ENCODE measurements around the gene CAMTA1. TPM values are rescaled to one million over a fixed set of nuclear protein-coding genes. Genes with fewer than 3 reads are reported as not detected.

Gene CAMTA1
- total RNA-seq, 1 donor from 2014 or later: 77.6 TPM

GRCh38 chr1:7587108-7587772 is 802.0 kb downstream of the CAMTA1 start:
- H3K4me1 ChIP-seq (ENCODE audit: insufficient read depth, low read length): no peaks in the 10 kb centered on the region
- DNase-seq (ENCODE audit: low read depth): no peak
- no peak overlapping the region for H2AFZ ChIP-seq (ENCODE audit: low read depth, low read length)
- no peak overlapping the region for H3K9ac ChIP-seq (ENCODE audit: low read length)
- H3K4me1 Mint-ChIP-seq (ENCODE audit: low read depth, unreplicated experiment): peaks cover 6% of the 10 kb centered on the region
- H3K27ac ChIP-seq (ENCODE audit: low read depth, low read length): no peak overlapping the region
- no peak for FAIRE-seq
- H3K9me3 Mint-ChIP-seq (ENCODE audit: unreplicated experiment): peaks cover 2% of the 10 kb centered on the region
- no peak for TF ChIP-seq EZH2 (IDR thresholded peaks at IDR 0.05; ENCODE audit: insufficient read depth, low read length)
- no peak for TF ChIP-seq CTCF (IDR thresholded peaks at IDR 0.05; ENCODE audit: insufficient read depth, low read depth, low read length)
- H3K79me2 ChIP-seq (ENCODE audit: insufficient read depth, low read length): no peaks in the 10 kb centered on the region
- H4K20me1 ChIP-seq (ENCODE audit: insufficient read depth, low read length): no peaks in the 10 kb centered on the region
- H3K27me3 Mint-ChIP-seq (ENCODE audit: low read depth, unreplicated experiment): peaks cover 31% of the 10 kb centered on the region
- H3K9me3 ChIP-seq (ENCODE audit: insufficient read depth, low read depth, low read length): no peaks in the 10 kb centered on the region
- H3K27ac Mint-ChIP-seq (ENCODE audit: unreplicated experiment): no peak overlapping the region
- H3K4me3 Mint-ChIP-seq (ENCODE audit: unreplicated experiment): no peak overlapping the region
- no peaks in the 10 kb centered on the region for H3K27me3 ChIP-seq (ENCODE audit: insufficient read depth, low read length)
- H3K4me2 ChIP-seq (ENCODE audit: low read length): no peak overlapping the region
- no peaks in the 10 kb centered on the region for H3K36me3 ChIP-seq (ENCODE audit: insufficient read depth, low read length)
- no peak overlapping the region for H3K4me3 ChIP-seq (ENCODE audit: insufficient read depth, low read depth, low read length)
- H3K36me3 Mint-ChIP-seq (ENCODE audit: low read depth, unreplicated experiment): no peaks in the 10 kb centered on the region

DNA sequence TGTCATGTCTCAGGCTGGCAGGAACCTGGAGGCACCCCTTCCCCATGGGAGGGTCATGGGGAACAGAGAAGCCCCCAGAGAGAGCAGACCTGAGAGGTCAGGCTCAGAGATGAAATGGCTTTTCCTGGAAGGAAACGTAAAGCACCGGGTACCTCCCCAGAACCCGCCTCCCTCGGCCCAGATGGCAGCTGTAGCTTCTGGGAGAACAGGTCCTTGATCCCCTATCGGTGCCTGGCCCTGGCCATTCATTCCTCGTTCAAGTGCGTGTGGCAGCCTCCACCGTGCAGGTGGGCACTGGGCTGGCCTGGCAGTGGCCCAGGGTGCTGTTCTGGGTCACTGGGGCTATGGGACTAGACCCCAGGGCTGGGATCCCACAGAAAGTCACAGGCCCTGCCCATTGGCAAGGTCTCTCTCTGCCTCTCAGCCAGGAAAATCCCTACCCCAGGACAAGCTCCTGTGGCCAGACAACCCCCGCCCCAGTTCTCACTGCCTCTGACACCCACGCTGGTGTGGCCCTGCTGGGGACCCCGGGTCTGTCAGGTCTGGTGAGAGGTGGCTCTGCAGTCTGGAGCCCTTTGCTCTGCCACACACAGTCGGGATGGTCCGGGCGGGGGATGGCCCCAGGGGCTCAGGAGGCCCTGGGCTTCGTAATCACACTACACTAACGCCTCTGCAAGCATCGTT is 802.7 kb downstream of the CAMTA1 start:
- Histone ChIP-seq H3K9ac (ENCODE audit: low read length) (no peak overlapping the region), H3K79me2 (ENCODE audit: insufficient read depth, low read length) (no peaks in the 10 kb centered on the region), H4K20me1 (ENCODE audit: insufficient read depth, low read length) (no peaks in the 10 kb centered on the region), H3K9me3 (ENCODE audit: insufficient read depth, low read depth, low read length) (no peaks in the 10 kb centered on the region), H3K4me3 (ENCODE audit: insufficient read depth, low read depth, low read length) (no peak overlapping the region), H3K4me2 (ENCODE audit: low read length) (no peak overlapping the region), H3K4me1 (ENCODE audit: insufficient read depth, low read length) (no peaks in the 10 kb centered on the region), H2AFZ (ENCODE audit: low read depth, low read length) (no peak overlapping the region), H3K27me3 (ENCODE audit: insufficient read depth, low read length) (no peaks in the 10 kb centered on the region), H3K27ac (ENCODE audit: low read depth, low read length) (no peak overlapping the region), H3K36me3 (ENCODE audit: insufficient read depth, low read length) (no peaks in the 10 kb centered on the region)
- H3K27me3 Mint-ChIP-seq (ENCODE audit: low read depth, unreplicated experiment): peaks cover 36% of the 10 kb centered on the region
- DNase-seq (ENCODE audit: low read depth) (no peak), FAIRE-seq (no peak)
- no peak for TF ChIP-seq CTCF (IDR thresholded peaks at IDR 0.05; ENCODE audit: insufficient read depth, low read depth, low read length)
- no peak for TF ChIP-seq EZH2 (IDR thresholded peaks at IDR 0.05; ENCODE audit: insufficient read depth, low read length)
- peaks cover 2% of the 10 kb centered on the region for H3K9me3 Mint-ChIP-seq (ENCODE audit: unreplicated experiment)
- no peak overlapping the region for H3K27ac Mint-ChIP-seq (ENCODE audit: unreplicated experiment)
- no peaks in the 10 kb centered on the region for H3K36me3 Mint-ChIP-seq (ENCODE audit: low read depth, unreplicated experiment)
- peaks cover 6% of the 10 kb centered on the region for H3K4me1 Mint-ChIP-seq (ENCODE audit: low read depth, unreplicated experiment)
- no peak overlapping the region for H3K4me3 Mint-ChIP-seq (ENCODE audit: unreplicated experiment)

- no peaks in the 10 kb centered on the region for H3K36me3 Mint-ChIP-seq (ENCODE audit: low read depth, unreplicated experiment)
- no peaks in the 10 kb centered on the region for H3K79me2 ChIP-seq (ENCODE audit: insufficient read depth, low read length)
- peaks cover 40% of the 10 kb centered on the region for H3K27me3 Mint-ChIP-seq (ENCODE audit: low read depth, unreplicated experiment)
- peaks cover 6% of the 10 kb centered on the region for H3K4me1 Mint-ChIP-seq (ENCODE audit: low read depth, unreplicated experiment)
- H4K20me1 ChIP-seq (ENCODE audit: insufficient read depth, low read length): no peaks in the 10 kb centered on the region
- H3K4me2 ChIP-seq (ENCODE audit: low read length): no peak overlapping the region
- TF ChIP-seq CTCF (IDR thresholded peaks at IDR 0.05; ENCODE audit: insufficient read depth, low read depth, low read length): no peak
- TF ChIP-seq EZH2 (IDR thresholded peaks at IDR 0.05; ENCODE audit: insufficient read depth, low read length): no peak
- H3K9me3 Mint-ChIP-seq (ENCODE audit: unreplicated experiment): peaks cover 2% of the 10 kb centered on the region
- H2AFZ ChIP-seq (ENCODE audit: low read depth, low read length): no peak overlapping the region
- no peak overlapping the region for H3K4me3 Mint-ChIP-seq (ENCODE audit: unreplicated experiment)
- H3K9ac ChIP-seq (ENCODE audit: low read length): no peak overlapping the region
- no peaks in the 10 kb centered on the region for H3K9me3 ChIP-seq (ENCODE audit: insufficient read depth, low read depth, low read length)
- no peak for DNase-seq (ENCODE audit: low read depth)
- H3K36me3 ChIP-seq (ENCODE audit: insufficient read depth, low read length): no peaks in the 10 kb centered on the region
- no peaks in the 10 kb centered on the region for H3K27me3 ChIP-seq (ENCODE audit: insufficient read depth, low read length)
- H3K4me3 ChIP-seq (ENCODE audit: insufficient read depth, low read depth, low read length): no peak overlapping the region
- H3K27ac Mint-ChIP-seq (ENCODE audit: unreplicated experiment): no peak overlapping the region
- no peaks in the 10 kb centered on the region for H3K4me1 ChIP-seq (ENCODE audit: insufficient read depth, low read length)
- H3K27ac ChIP-seq (ENCODE audit: low read depth, low read length): no peak overlapping the region
- FAIRE-seq: no peak
Observed at GRCh38 chr1:7588457-7588827, 803.2 kb downstream of the CAMTA1 start.

All from astrocyte (in vitro differentiated cells and primary cell).